K562 (cell line): ENCODE data around the gene HMX2. TPM values are rescaled to one million over a fixed set of nuclear protein-coding genes. Genes with fewer than 3 reads are reported as not detected.

Experiments used
- BACH1 ChIP-seq: fragments of 200-800 bp; sonication (Bioruptor generic); IDR thresholded peaks from 2 replicates; pipeline ENCODE4 v1.6.1; 2016; ENCODE audit warnings: missing genetic modification characterization, missing compliant biosample characterization
- BCLAF1 ChIP-seq, 2 experiments: fragments of 450-650 bp in 1 of 2; IDR thresholded peaks; 2 replicates each; pipeline ENCODE4 v1.6.1; 2011 to 2017; ENCODE audit warnings: low read depth in 2 of 2, antibody characterized with exemption in 1 of 2, borderline replicate concordance in 1 of 2, low read length in 1 of 2, mild to moderate bottlenecking in 1 of 2, mixed read lengths in 1 of 2; ENCODE audit not compliant: control insufficient read depth in 1 of 2
- E2F4 ChIP-seq: sonication (generic); formaldehyde crosslinking; IDR thresholded peaks from 2 replicates; pipeline ENCODE4 v1.8.0; 2022; ENCODE audit warnings: mild to moderate bottlenecking, low read depth, missing genetic modification reagents
- EP400 ChIP-seq: fragments of 450-650 bp; IDR thresholded peaks from 2 replicates; pipeline ENCODE4 v1.6.1; 2017; ENCODE audit warnings: antibody characterized with exemption, mild to moderate bottlenecking, moderate library complexity
- HCFC1 ChIP-seq: IDR thresholded peaks from 2 replicates; pipeline ENCODE4 v1.6.1; 2012; ENCODE audit warnings: low read depth, low read length, improper control_type of control experiment
- HDGF ChIP-seq: fragments of 450-650 bp; IDR thresholded peaks from 2 replicates; pipeline ENCODE4 v1.6.1; 2016
- HMG20B ChIP-seq: fragments of 250-450 bp; sonication (Bioruptor Pico); IDR thresholded peaks from 2 replicates; pipeline ENCODE4 v1.5.0; 2021; ENCODE audit warnings: mild to moderate bottlenecking
- L3MBTL2 ChIP-seq: fragments of 450-650 bp; IDR thresholded peaks from 2 replicates; pipeline ENCODE4 v1.6.1; 2016; ENCODE audit warnings: mild to moderate bottlenecking, moderate library complexity
- MITF ChIP-seq: IDR thresholded peaks from 2 replicates; pipeline ENCODE4 v1.6.1; 2014; ENCODE audit warnings: antibody characterized with exemption
- NEUROD1 ChIP-seq: fragments of 150-350 bp; IDR thresholded peaks from 2 replicates; pipeline ENCODE4 v1.6.1; 2014; ENCODE audit warnings: borderline replicate concordance, low read length, low read depth; ENCODE audit not compliant: partially characterized antibody
- NR4A1 ChIP-seq, 2 experiments: fragments of 250-450 bp in 1 of 2; fragments of 450-650 bp in 1 of 2; sonication (Bioruptor Pico) in 1 of 2; IDR thresholded peaks; 2 replicates each; pipeline versions ENCODE4 v1.4.0 to v1.6.1; 2016 to 2020; ENCODE audit warnings: mild to moderate bottlenecking in 2 of 2, missing compliant biosample characterization in 1 of 2, missing genetic modification characterization in 1 of 2, moderate library complexity in 1 of 2
- POLR2G ChIP-seq: fragments of 200-400 bp; formaldehyde crosslinking; IDR thresholded peaks from 2 replicates; pipeline ENCODE4 v1.6.1; 2017; ENCODE audit warnings: low read depth, mild to moderate bottlenecking, antibody characterized with exemption, low read length, moderate library complexity
- TAF9B ChIP-seq: fragments of 450-650 bp; IDR thresholded peaks from 2 replicates; pipeline ENCODE4 v1.6.1; 2018; ENCODE audit warnings: mild to moderate bottlenecking; ENCODE audit not compliant: partially characterized antibody
- TBL1XR1 ChIP-seq, 2 experiments: IDR thresholded peaks; 2 replicates each; pipeline ENCODE4 v1.6.1; 2012; ENCODE audit warnings: improper control_type of control experiment in 2 of 2, low read length in 2 of 2, mild to moderate bottlenecking in 1 of 2
- ZBTB17 ChIP-seq: fragments of 450-650 bp; formaldehyde crosslinking; IDR thresholded peaks from 2 replicates; pipeline ENCODE4 v1.4.0; 2020; ENCODE audit warnings: mild to moderate bottlenecking
- ZMIZ1 ChIP-seq, 2 experiments: fragments of 150-350 bp in 1 of 2; IDR thresholded peaks; 2 replicates each; pipeline ENCODE4 v1.6.1; 2012 to 2016; ENCODE audit warnings: low read depth in 2 of 2, low read length in 2 of 2, mild to moderate bottlenecking in 1 of 2, moderate library complexity in 1 of 2
- ZNF41 ChIP-seq: fragments of 250-450 bp; sonication (Bioruptor Pico); conservative IDR thresholded peaks from 2 replicates; pipeline ENCODE4 v1.4.0; 2020; ENCODE audit warnings: mild to moderate bottlenecking
- ZNF780A ChIP-seq: fragments of 250-450 bp; sonication (Bioruptor Pico); IDR thresholded peaks from 2 replicates; pipeline ENCODE4 v1.5.0; 2021; ENCODE audit warnings: mild to moderate bottlenecking
- polyA plus RNA-seq, 8 experiments: library from polyadenylated mRNA; depleted of rRNA in 4 of 8; stranded (reverse) in 5 of 8; unstranded in 3 of 8; fragments of >200 nt; fragmentation: Nextera tagmentation in 2 of 8; fragmentation: Illumina TruSeq in 1 of 8; extraction: Ambion mirVana in 2 of 8; extraction: Trizol in 1 of 8; gene quantifications; 2 replicates each; pipeline versions ENCODE4 v1.2.1 to v1.2.3, GENCODE V29; 2011 to 2014; ENCODE audit warnings: inconsistent platforms in 1 of 8, missing spikeins in 1 of 8
- total RNA-seq, 7 experiments: library from RNA; depleted of rRNA in 6 of 7; stranded (reverse); fragments of >200 nt in 6 of 7; fragmentation: Illumina TruSeq in 2 of 7; extraction: Trizol in 2 of 7; gene quantifications; 2 replicates each; pipeline versions ENCODE4 v1.2.1 to v1.2.3, GENCODE V29; 2011 to 2021; ENCODE audit warnings: low replicate concordance in 1 of 7

HMX2 gene
- total and polyA plus RNA-seq, 9 of the 15 experiments (the other 6 are each of a cell fraction or from before 2014, with no cell fraction given) = 0.07 to 0.58 (median 0.09) TPM; not detected in 2

- TF ChIP-seq TAF9B = peak; percentile 43
- peak; percentile 87 for TF ChIP-seq E2F4
- peak; percentile 61; the same call in 1 of the 2 replicates for TF ChIP-seq BACH1
- TF ChIP-seq POLR2G = peak; percentile 78; the same call in 1 of the 2 replicates
- TF ChIP-seq NEUROD1 = peak; percentile 89
- TF ChIP-seq HDGF = no peak
- peak; percentile 35; the same call in 1 of the 2 replicates for TF ChIP-seq ZNF41 (CRISPR knock-in tag)
- peak in 1 of 2 experiments; percentile 96; a peak in 2 of 4 replicates for TF ChIP-seq ZMIZ1 (IDR thresholded peaks at IDR 0.05; ENCODE audit: low read depth in 2 of 2, low read length in 2 of 2)
- TF ChIP-seq NR4A1 (CRISPR knock-in tag; IDR thresholded peaks at IDR 0.05) = no peak
- TF ChIP-seq NR4A1 (tag; IDR thresholded peaks at IDR 0.05) = peak; percentile 64
- peak; percentile 26; the same call in 1 of the 2 replicates for TF ChIP-seq MITF
- no peak for TF ChIP-seq HMG20B
- TF ChIP-seq EP400 = peak; percentile 69; the same call in 1 of the 2 replicates
- peak in 1 of 2 experiments; percentile 76; a peak in 1 of 4 replicates for TF ChIP-seq BCLAF1 (IDR thresholded peaks at IDR 0.05; ENCODE audit: borderline replicate concordance in 1 of 2, control insufficient read depth in 1 of 2, low read depth in 2 of 2, low read length in 1 of 2)
- TF ChIP-seq L3MBTL2 = peak; percentile 95
- peak; percentile 48; the same call in 1 of the 2 replicates for TF ChIP-seq ZBTB17
- TF ChIP-seq TBL1XR1 (IDR thresholded peaks at IDR 0.05; ENCODE audit: low read length in 2 of 2) = peak; percentile 92 to 97
- TF ChIP-seq ZNF780A (CRISPR knock-in tag) = peak; percentile 37; the same call in 1 of the 2 replicates
- TF ChIP-seq HCFC1 = peak; percentile 9
These were observed 13.0 kb upstream of the HMX2 start (continued) for GRCh38 chr10:123134915-123135414.
